Measurements from ENCODE around the gene TSPAN18.

GRCh38 chr11:44754876-44755555 lies 28.3 kb downstream of the TSPAN18 start:
- no peak for TF ChIP-seq POLR2A (IDR thresholded peaks at IDR 0.05)
- peak; percentile 60 for TF ChIP-seq POLR2AphosphoS5 (IDR thresholded peaks at IDR 0.05)

Data from gastroesophageal sphincter (tissue), 2 donors.